HG02642 (cell line): Measurements from ENCODE around the gene NPR2.

Experiments used
- ATAC-seq: cut with Tn5 transposase; IDR thresholded peaks from one replicate; pipeline ENCODE4 v1.9.1; 2021; ENCODE audit warnings: mild to moderate bottlenecking; ENCODE audit not compliant: unreplicated experiment, poor library complexity

The NPR2 gene

DNA sequence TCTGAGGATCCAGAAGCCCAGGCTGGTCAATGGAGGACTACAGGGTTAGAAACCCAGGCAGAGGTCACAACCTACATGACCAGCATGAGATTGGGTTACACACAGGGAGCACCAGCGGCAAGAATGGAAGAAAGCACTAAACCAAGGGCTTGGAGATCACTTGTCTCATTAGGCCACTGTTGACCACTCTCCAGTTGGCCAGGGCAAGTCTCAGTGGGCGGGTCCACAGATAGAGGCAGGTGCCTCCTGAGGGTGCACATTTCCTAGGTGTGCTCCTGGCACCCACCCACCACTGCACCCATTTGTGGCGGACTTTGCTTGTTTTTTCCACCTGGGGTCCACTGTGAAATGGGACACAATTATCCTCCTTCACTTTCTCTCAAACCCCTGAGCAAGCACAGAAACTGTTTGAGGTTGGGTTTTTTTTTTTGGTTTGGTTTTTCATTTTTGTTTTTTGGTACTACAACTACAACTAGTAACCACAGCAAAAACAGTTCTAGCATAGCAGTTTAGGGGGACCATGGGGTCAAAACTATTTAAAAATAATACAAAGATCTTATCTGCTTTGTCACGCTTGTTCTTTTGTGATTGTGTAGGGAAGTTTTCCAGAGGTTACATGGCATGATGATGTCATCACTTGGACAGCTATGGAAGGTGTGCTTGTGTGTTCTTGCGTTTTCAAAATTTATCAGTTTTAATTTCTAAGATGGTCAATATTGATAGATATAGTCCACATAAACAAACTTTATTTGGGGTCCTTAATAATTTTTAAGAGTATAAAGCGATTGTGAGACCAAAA lies 6.1 kb downstream of the NPR2 start:
- no peak for ATAC-seq

DNA sequence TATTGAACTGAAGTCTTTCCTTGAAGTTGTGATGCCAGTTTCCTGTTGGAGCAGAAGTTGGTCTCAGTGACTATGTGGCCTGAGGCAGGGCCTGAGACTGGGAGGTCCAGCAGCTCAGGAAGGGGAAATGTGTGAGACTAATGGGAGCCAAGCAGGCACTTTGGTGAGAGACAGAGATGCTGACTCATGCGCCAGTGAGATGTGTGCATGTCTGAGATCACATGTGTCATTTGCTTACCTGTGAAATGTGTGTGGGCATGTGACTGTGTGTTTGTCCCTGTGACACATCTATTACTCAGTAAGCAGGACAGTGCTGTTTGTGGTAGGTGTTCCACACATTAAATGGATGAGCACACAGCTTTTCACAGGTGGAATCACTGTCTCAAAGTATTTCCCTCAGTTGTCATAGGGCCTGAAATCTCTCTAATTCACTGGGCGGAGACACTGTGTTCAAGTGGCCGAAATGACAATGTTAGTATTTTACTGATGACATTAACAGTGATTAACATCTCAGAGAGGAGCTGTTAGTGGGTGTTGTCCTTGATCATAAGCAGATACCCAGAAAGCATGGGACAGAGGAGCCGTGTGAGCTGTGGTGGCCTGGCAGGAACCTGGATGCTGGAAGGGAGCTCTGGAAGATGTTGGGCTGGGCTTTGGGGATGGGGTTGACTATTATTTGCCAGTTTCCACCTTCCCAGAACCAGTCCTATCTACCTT lies 7.4 kb downstream of the NPR2 start:
- ATAC-seq: no peak

DNA sequence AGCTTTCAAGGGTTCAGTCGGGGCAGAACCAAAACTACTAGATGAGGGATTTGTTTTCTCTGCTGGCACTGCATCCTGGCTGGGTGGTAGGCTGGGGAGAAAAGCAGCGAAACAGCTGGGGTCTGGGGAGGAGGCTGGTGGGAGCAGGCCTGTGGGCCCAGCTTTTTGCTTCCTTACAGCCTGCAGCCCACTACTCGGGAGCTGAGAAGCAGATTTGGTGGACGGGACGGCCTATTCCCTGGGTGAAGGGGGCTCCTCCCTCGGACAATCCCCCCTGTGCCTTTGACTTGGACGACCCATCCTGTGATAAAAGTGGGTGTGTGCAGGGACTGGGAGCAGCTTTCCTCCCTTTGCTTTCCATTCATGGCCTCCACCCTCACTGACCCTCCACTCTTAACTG lies 9.1 kb downstream of the NPR2 start:
- no peak for ATAC-seq

DNA sequence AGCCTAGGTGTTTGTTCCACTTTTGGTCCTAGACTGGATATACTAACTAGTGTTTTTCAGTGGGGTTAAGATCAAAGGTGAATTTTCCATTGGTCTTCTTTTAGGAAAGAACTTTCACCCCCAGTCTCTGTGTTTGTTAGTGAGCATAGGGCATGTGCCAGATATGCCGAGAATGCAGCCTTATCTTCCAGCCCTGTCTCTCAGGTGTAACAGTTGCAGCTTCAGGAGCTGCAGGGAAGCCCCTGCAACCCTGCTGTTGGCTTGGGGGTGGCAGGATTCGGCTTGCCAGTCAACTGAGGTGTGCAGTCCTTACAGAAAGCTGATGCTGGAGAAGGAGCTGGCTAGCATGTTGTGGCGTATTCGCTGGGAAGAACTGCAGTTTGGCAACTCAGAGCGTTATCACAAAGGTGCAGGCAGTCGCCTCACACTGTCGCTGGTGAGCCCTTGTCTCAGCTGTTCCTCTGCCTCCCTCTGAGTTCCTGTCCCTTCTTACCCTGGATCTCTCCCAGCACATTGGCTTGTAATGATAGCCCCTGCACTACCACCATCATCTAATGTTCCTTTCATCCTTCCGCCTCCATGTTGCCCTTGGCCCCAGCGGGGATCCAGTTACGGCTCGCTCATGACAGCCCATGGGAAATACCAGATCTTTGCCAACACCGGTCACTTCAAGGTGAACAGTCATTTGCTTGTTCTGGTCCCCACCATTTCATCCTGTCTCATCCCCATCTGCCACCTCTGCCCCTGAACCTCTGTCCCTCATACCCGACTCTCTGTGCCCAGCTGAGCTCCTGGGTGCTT lies 10.1 kb downstream of the NPR2 start:
- ATAC-seq: no peak

DNA sequence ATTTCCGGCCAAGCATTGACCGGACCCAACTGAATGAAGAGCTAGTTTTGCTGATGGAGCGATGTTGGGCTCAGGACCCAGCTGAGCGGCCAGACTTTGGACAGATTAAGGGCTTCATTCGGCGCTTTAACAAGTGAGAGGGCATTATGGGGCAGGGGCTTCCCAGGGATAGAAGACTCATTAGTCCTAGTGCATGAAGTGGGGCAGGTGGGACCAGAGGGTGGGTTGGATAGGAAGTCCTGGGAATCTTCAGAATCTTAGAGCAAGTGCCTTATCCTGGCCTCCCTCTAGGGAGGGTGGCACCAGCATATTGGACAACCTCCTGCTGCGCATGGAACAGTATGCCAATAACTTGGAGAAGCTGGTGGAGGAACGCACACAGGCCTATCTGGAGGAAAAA lies 14.7 kb downstream of the NPR2 start:
- no peak for ATAC-seq

DNA sequence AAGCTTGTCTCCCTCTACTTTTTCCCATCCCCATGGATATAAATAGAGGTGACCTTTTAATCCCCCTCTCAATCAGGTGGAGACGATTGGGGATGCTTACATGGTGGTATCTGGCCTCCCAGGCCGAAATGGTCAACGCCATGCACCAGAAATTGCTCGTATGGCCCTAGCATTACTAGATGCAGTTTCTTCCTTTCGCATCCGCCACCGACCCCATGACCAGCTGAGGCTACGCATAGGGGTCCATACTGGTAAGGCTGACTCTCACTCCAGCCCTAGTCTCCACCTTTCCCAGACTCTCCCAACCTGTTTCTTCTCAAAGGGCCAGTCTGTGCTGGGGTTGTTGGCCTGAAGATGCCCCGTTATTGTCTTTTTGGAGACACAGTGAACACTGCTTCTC lies 17.0 kb downstream of the NPR2 start:
- no peak for ATAC-seq

DNA sequence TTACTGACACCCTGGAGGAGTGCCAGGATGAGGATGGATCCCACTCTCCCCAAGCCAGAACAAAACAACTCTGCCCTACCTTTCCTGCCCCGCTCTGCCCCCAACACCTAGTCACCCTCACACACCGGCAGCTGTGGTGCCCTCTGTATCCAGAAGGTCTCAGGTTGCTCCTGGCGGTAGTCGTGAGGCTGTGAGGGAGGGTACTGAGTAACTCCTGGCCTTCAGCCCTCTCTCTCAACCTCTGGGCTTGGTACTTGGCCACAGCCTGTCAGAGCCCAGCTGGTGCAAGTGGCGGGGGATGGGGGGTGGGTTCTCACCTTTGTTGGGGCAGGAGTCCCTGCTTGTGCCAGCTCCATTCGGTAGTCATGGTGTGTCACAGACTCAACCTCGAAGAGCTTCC lies 18.7 kb downstream of the NPR2 start:
- no peak for ATAC-seq

DNA sequence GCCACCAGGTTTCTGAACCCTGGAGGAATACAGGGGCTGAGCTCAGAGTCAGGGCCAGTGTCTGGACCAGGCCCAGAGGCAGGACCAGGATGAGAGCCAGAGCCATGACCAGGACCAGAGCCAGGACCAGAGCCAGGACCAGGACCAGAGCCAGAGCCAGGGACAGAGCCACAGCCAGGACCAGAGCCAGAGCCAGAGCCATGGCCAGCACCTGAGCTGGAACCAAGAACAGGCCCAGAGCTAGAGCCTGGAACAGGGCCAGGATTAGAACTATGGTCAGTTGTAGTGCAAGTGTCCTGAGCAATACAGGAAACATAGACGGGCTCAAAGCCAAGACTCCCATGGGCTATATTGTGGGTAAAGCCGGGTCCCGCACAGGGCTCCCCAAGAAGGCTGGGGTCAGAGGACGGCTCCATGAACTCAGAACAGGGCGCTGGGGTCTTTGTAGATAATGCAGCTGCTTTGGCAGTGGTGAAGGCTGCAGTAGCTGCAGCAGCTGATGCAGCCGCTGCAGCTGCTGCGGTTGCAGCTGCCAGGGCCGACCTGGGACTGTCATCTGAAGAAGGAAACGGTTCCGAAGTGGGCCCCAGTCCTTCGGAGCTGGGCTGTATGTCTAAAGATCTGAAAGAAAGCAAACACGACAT lies 20.1 kb downstream of the NPR2 start:
- no peak for ATAC-seq

DNA sequence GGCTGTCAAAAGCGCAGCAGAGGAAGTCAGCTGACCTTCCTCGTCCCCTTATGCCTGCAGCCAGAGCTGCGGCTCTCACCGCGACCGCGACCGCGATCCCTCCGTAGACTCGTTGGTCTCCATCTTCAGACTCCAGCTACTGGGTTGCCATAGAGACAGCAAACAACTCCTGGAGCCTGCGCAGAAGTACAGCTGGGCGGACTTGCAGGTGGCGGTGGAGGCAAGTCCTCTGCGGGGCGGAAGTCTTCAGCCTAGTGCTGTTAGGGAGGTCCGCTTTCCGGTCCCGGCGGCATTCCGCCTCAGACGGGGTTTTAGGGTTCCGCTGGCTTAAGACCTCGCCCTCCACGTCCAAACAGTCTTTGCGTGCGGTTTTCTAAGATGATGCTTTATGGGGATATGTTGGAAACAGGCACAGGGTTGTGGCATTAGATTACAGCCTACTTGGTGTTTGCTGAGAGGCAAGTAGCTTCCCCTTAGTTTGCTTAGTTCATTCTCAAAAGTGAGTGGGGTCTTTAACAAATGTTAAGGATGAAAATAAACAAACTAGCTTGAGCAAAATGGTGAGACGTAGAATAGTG lies 20.7 kb downstream of the NPR2 start, which contains the start of gene SPAG8:
Gene SPAG8 (minus strand): TSS at position 238 of the 578 bp plus-strand sequence. CDS start 115 bp downstream, at position 123.
- ATAC-seq: peak; percentile 62

DNA sequence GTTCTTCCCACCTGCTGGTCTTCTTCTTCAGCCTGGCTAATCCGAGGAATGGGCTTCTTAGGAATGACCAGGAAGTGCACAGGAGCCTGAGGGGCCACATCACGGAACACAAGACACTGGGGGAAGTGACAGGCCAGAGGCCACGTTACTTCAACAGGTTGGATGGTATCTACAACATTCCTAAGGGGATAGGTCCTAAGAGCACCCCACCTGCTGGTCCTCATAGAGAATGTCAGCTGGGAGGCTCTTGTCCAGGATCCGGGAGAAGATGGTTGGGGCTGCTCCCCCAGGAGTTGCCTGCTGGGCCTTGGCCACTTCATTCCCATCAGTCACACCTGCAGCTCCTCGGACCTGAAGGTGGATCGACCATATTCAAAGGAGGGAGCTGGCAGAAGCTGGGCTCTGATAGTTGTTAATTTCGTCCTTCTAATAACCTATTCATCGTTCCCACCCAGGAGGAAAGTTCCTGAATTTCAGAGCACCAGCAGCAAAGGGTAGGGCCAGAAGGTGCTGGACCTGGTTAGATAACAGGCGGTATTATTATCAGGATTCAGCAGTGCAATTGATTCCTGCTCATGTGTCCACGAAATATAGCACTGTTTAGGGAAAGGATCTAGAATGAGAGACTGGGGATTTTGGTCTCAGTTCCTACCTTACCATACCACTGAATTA lies 22.2 kb downstream of the NPR2 start:
- no peak for ATAC-seq

GRCh38 chr9:35814106-35814840 lies 22.9 kb downstream of the NPR2 start:
- ATAC-seq: peak; percentile 28

- ATAC-seq: peak; percentile 79
These were observed 23.6 kb downstream of the NPR2 start, which contains the start of gene HINT2 for GRCh38 chr9:35814841-35815543. Gene HINT2 (minus strand): TSS chr9:35815042. CDS start chr9:35814979, 63 bp downstream.

DNA sequence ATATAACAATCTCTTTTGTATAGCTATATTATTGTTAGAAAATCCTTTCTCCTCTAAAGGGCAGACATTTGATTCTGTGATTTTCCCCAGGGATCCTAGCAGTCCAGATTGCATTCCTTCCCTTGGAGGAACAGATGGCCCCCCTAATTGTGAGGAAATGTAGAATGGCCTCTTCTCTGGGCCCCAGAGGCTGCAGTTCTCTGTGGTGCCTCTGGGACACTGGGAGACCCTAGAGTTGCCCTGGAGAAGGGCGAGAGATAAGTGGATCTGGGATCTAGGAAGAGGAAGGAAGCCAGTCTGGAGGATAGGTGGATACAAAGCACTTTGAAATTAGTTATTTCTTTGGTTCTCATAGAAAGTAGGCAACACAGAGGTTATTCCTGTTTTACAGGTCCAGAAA lies 25.3 kb downstream of the NPR2 start:
- ATAC-seq: no peak

- ATAC-seq: no peak
These were observed 26.9 kb downstream of the NPR2 start for GRCh38 chr9:35818341-35818740.

GRCh38 chr9:35820076-35820475 lies 28.7 kb downstream of the NPR2 start:
- no peak for ATAC-seq

DNA sequence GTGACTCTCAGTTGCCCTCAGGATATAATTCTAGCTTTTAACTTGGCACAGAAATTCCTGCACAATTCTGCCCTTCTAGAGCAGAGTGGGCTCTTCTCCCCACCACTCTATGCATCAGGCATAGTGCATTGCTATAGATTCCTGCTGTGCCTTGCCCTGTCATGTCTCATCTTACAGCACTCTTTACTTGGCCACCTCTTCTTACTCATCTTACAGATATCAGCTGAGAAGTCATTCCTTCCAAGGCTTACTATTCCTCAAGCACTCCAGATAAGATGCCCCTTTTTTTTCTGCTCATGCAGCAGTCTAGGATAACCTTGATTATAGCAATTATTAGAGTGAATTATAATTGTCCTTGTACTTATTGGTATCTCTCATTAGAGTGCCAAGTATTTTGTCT lies 31.5 kb downstream of the NPR2 start:
- no peak for ATAC-seq

GRCh38 chr9:35826071-35826701 lies 34.8 kb downstream of the NPR2 start:
- peak; percentile 38 for ATAC-seq

GRCh38 chr9:35827486-35827885 lies 36.1 kb downstream of the NPR2 start:
- ATAC-seq: no peak
